ENCODE results near the gene RRAS2. TPM values are rescaled to one million over a fixed set of nuclear protein-coding genes. Genes with fewer than 3 reads are reported as not detected.

The RRAS2 gene
- total and polyA plus RNA-seq, 8 donors, result 9.0 to 21.8 (median 14.8) TPM

DNA sequence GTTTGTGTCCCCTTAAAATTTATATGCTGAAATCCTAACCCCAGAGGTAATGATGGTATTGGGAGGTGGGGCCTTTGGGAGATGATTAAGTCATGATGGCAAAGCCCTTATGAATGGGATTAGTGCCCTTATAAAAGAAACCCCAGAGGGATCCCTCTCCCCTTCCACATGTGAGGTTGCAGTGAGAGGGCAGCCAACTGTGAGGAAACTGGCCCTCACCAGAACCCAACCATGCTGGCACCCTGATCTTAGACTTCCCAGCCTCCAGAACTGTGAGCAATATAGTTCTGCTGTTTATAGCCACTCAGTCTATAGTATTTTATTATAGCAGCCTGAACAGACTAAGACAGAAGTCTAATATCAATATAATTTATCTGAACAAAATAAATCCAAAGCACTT lies 27.1 kb upstream of the RRAS2 start:
- Histone ChIP-seq H3K9me3 (no peaks in the 10 kb centered on the region), H3K36me3 (no peaks in the 10 kb centered on the region), H3K27ac (no peak overlapping the region), H3K4me3 (no peak overlapping the region), H3K4me1 (peaks cover 0 to 5% (median 0%) of the 10 kb centered on the region in 3 donors), H3K27me3 (no peaks in the 10 kb centered on the region)
- no peak for ATAC-seq
- intact Hi-C loops (cut with DNase I), result no loop called here
- TF ChIP-seq, protein P1, sequence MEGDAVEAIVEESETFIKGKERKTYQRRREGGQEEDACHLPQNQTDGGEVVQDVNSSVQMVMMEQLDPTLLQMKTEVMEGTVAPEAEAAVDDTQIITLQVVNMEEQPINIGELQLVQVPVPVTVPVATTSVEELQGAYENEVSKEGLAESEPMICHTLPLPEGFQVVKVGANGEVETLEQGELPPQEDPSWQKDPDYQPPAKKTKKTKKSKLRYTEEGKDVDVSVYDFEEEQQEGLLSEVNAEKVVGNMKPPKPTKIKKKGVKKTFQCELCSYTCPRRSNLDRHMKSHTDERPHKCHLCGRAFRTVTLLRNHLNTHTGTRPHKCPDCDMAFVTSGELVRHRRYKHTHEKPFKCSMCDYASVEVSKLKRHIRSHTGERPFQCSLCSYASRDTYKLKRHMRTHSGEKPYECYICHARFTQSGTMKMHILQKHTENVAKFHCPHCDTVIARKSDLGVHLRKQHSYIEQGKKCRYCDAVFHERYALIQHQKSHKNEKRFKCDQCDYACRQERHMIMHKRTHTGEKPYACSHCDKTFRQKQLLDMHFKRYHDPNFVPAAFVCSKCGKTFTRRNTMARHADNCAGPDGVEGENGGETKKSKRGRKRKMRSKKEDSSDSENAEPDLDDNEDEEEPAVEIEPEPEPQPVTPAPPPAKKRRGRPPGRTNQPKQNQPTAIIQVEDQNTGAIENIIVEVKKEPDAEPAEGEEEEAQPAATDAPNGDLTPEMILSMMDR (IDR thresholded peaks at IDR 0.05), result no peak
- DNase-seq, result no peak
- no peak for FAIRE-seq

DNA sequence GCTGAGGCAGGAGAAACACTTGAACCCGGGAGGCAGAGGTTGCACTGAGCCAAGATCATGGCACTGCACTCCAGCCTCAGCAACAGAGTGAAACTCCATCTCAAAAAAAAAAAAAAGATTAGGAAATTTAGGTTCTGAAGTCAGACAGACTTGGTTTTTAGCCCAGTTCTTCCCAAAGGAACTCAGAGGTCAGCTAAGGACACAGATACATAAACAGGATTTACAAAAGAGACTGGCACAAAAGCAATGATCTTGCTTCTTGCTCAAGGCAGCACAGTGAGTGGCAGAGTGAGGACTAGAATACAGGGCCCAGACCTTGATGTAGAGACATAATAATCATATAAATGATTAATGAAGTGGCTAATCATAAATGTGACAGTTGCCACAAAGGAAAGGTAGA lies 25.4 kb upstream of the RRAS2 start:
- peaks cover 0 to 5% (median 0%) of the 10 kb centered on the region in 3 donors for H3K4me1 ChIP-seq
- no peak overlapping the region for H3K4me3 ChIP-seq
- no peaks in the 10 kb centered on the region for H3K36me3 ChIP-seq
- TF ChIP-seq, protein P1 (IDR thresholded peaks at IDR 0.05), result no peak
- WGBS, 2 donors, result 82 to 96% methylated on average over 1 of the region's 1 CpG
- DNase-seq (no peak), FAIRE-seq (no peak), ATAC-seq (no peak)
- intact Hi-C loops (cut with DNase I), result no loop called here
- H3K27ac ChIP-seq, result no peak overlapping the region
- no peaks in the 10 kb centered on the region for H3K27me3 ChIP-seq
- H3K9me3 ChIP-seq, result no peaks in the 10 kb centered on the region

DNA sequence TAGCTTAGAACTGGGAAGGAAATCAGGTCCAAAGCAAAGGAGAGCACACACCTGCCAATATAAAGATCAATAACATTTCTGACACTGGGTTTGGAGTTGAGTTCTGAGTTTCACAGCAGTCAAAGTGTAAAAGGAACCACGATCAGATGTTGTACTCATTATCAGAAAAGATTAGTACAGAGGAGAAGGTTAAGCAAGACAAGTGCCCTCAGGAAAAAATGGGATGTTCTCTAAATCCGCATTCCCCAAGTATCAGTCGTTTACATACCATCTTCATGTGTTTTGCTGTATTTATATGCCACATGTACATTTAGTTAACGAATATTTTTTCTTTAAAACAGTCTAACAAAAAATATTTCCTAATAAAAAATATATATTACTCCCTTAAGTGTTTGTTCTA lies 23.0 kb upstream of the RRAS2 start:
- FAIRE-seq (peak; percentile 66), ATAC-seq (no peak), DNase-seq (no peak)
- 63 to 64% methylated on average over 4 of the region's 4 CpGs for WGBS, 2 donors
- TF ChIP-seq, protein P1 (IDR thresholded peaks at IDR 0.05), result no peak
- Histone ChIP-seq H3K36me3 (no peaks in the 10 kb centered on the region), H3K9me3 (no peaks in the 10 kb centered on the region), H3K4me1 (peaks cover 0 to 5% (median 0%) of the 10 kb centered on the region in 3 donors), H3K27ac (no peak overlapping the region), H3K27me3 (no peaks in the 10 kb centered on the region), H3K4me3 (no peak overlapping the region)
- intact Hi-C loops (cut with DNase I), result no loop called here

DNA sequence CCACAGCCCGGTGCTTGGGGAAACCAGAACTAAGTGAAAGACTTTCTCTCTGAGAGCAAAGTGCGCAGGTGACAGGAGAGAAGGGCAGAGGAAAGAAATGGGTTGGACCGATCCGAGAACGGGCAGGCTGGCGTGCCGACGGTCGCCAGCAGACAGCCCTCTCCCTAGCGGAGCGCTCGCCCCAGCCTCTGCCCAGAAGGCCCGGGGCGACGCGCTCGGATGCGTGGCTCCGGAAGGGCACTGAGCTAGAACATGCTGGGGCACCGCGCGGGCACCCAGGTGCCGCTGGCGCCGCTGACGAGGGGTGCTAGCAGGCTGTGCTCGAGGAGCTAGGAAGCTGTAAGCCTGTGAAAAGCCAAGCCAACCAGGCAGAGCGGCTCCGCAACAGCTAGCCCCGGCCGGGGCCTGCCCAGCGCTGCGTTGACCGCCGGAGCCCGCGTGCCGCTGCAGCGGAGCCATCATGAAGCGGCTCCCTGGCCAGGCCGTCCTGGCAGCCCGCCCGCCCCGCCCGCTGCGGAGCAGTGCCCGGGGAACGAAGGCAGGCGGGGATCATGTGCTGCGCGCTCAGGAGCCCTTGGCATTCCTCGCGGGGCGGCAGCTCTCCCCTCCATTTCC lies 22.1 kb upstream of the RRAS2 start:
- no peaks in the 10 kb centered on the region for H3K9me3 ChIP-seq
- WGBS, 2 donors, result 1% methylated on average over 54 of the region's 54 CpGs
- no peaks in the 10 kb centered on the region for H3K27me3 ChIP-seq
- ATAC-seq, result peak; percentile 97
- H3K27ac ChIP-seq, result peak overlapping the region; percentile 81 to 87 (median 85)
- H3K4me3 ChIP-seq, result peak overlapping the region; percentile 38 to 68 (median 50)
- DNase-seq, result peak; percentile 69 to 93 (median 82)
- TF ChIP-seq, protein P1 (IDR thresholded peaks at IDR 0.05), result no peak
- no peak for FAIRE-seq
- peaks cover 0 to 5% (median 0%) of the 10 kb centered on the region in 3 donors for H3K4me1 ChIP-seq
- intact Hi-C loops (cut with DNase I), result no loop called here
- H3K36me3 ChIP-seq, result no peaks in the 10 kb centered on the region

DNA sequence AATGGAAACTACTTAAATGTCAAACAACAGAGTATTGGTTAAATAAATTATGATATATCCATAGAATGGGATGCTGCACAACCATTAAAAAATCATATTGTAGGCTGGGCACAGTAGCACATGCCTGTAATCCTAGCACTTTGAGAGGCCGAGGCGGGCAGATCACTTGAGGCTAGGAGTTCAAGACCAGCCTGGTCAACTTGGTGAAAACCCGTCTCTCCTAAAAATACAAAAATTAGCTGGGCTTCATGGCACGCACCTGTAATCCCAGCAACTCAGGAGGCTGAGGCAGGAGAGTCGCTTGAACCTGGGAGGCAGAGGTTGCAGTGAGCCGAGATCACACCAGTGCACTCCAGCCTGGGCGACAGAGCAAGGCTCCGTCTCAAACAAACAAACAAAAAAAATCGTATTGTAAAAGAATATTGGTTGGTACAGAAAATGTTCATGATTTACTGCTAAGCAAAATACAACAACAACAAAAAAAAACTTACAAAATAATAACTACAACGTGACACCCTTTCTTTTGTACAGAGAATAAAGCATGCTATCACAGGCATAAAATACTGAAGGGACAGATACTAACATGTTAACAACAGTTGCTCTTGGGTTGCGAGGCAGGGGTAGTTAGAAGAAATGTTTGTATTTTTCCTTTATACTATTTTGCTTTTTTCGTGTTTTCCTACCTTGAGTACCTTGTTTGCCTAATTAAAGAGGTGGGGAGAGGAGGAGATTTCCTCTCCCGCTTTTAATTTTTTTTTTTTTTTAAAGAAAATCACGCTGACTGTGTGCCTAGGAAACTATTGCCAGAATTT lies 21.3 kb upstream of the RRAS2 start:
- WGBS, 2 donors, result 66 to 67% methylated on average over 14 of the region's 14 CpGs
- TF ChIP-seq, protein P1 (IDR thresholded peaks at IDR 0.05), result no peak
- Histone ChIP-seq H3K36me3 (no peaks in the 10 kb centered on the region), H3K9me3 (no peaks in the 10 kb centered on the region), H3K27me3 (no peaks in the 10 kb centered on the region), H3K27ac (peak overlapping the region; percentile 81 to 87 (median 85)), H3K4me3 (peak overlapping the region in 3 of 4 donors; percentile 48 to 68 (median 52)), H3K4me1 (peaks cover 0 to 5% (median 0%) of the 10 kb centered on the region in 3 donors)
- FAIRE-seq (no peak), ATAC-seq (peak in 1 of 4 donors; percentile 2), DNase-seq (no peak)
- intact Hi-C loops (cut with DNase I), result no loop called here

All from pancreas (tissue), 10 donors.